Keratinocyte (primary cell): ENCODE measurements around the gene CLRN3.

Experiments used
- EZH2 ChIP-seq: IDR thresholded peaks from one replicate; pipeline ENCODE4 v1.6.1; 2012; ENCODE audit warnings: inconsistent platforms, mild to moderate bottlenecking, low read length, moderate library complexity
- TF ChIP-seq, protein P1 (sequence below), 3 experiments: IDR thresholded peaks in 1 of 3; conservative IDR thresholded peaks in 1 of 3; optimal IDR thresholded peaks in 1 of 3; 2 replicates in 2 of 3; 3 replicates in 1 of 3; pipeline versions ENCODE3 to v1.5.1; 2011; ENCODE audit warnings: low read length in 3 of 3, mild to moderate bottlenecking in 3 of 3, moderate library complexity in 2 of 3, control low read depth in 1 of 3, inconsistent platforms in 1 of 3; ENCODE audit not compliant: insufficient read depth in 2 of 3; ENCODE audit errors: extremely low read depth in 1 of 3

DNA sequence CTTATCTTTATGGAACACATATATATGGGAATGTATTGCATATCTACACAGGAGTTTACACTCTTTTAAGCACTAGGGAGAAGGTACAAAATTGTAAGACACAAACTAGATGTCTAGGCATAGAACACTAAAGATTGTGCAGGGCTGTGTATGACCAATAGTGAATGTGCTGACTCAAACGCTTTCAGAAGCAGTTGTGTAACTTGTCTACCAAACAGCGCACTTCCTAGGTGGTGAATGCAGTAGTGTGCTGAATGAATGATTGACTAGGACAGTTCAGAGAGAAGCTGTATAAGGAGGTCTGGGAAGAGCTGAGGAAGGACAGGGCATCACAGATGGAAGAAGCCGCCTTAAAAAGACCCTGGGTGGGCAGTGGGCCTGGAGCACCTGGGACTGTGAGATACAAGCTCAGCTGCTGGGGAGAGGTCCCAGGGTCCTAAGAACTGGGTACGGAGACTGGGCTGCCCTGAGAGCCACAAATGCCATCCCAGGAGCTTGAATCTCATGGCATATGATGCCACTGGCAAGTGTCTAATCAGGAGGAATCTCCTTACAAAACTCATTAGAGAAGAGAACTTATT is 14.2 kb downstream of the CLRN3 start:
- TF ChIP-seq, protein P1, sequence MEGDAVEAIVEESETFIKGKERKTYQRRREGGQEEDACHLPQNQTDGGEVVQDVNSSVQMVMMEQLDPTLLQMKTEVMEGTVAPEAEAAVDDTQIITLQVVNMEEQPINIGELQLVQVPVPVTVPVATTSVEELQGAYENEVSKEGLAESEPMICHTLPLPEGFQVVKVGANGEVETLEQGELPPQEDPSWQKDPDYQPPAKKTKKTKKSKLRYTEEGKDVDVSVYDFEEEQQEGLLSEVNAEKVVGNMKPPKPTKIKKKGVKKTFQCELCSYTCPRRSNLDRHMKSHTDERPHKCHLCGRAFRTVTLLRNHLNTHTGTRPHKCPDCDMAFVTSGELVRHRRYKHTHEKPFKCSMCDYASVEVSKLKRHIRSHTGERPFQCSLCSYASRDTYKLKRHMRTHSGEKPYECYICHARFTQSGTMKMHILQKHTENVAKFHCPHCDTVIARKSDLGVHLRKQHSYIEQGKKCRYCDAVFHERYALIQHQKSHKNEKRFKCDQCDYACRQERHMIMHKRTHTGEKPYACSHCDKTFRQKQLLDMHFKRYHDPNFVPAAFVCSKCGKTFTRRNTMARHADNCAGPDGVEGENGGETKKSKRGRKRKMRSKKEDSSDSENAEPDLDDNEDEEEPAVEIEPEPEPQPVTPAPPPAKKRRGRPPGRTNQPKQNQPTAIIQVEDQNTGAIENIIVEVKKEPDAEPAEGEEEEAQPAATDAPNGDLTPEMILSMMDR (optimal IDR thresholded peaks at IDR 0.05 in 1 of 3, IDR thresholded peaks at IDR 0.05 in 1 of 3, conservative IDR thresholded peaks at IDR 0.05 in 1 of 3; ENCODE audit: extremely low read depth in 1 of 3, insufficient read depth in 2 of 3, low read length in 3 of 3), result no peak
- TF ChIP-seq EZH2, result no peak
